ENCODE data around the gene SORBS1. TPM values are rescaled to one million over a fixed set of nuclear protein-coding genes. Genes with fewer than 3 reads are reported as not detected.

SORBS1 gene
- total and polyA plus RNA-seq, 2 donors (not counting 1 experiment from before 2014, with no cell fraction given) = 0.21 to 1.5 TPM

DNA sequence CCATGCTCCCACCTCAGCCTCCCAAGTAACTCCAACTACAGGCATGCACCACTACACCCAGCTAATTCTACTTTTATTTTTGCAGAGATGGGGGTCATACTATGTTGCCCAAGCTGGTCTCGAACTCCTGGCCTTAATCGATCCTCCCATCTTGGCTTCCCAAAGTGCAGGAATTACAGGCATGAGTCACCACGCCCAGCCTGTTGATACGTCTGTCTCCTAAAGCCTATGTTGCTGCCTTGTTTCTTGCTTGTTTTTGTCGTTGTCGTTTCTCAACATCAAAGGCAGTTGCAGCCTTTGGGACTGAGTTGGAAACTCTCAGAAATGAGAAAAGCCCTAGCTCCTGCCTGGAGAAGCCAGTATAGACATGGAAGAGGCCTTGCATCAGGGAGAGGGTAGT, 49.9 kb downstream of the SORBS1 start:
- Mint-ChIP-seq H3K27me3 (peaks cover 39% of the 10 kb centered on the region), H3K4me3 (no peak overlapping the region), H3K27ac (no peak overlapping the region), H3K4me1 (no peaks in the 10 kb centered on the region), H3K9me3 (ENCODE audit: insufficient read depth) (no peaks in the 10 kb centered on the region)
- POLR2A ChIA-PET = no interaction called here
- no peaks in the 10 kb centered on the region for H3K4me1 ChIP-seq (ENCODE audit: control insufficient read depth in 2 of 2, insufficient read depth in 2 of 2, low read length in 2 of 2)
- no peaks in the 10 kb centered on the region for H3K79me2 ChIP-seq (ENCODE audit: control insufficient read depth, insufficient read depth, low read length)
- H3K27ac ChIP-seq (ENCODE audit: low read length in 2 of 2) = no peak overlapping the region
- DNase-seq = no peak
- no peaks in the 10 kb centered on the region for H3K36me3 ChIP-seq (replicated peaks in 1 of 2; ENCODE audit: control extremely low read depth in 1 of 2, control insufficient read depth in 1 of 2, extremely low read depth in 1 of 2, insufficient read depth in 2 of 2, low read length in 1 of 2)
- H4K20me1 ChIP-seq (ENCODE audit: control insufficient read depth, insufficient read depth, low read length, poor library complexity, severe bottlenecking) = no peaks in the 10 kb centered on the region
- ATAC-seq (ENCODE audit: low read depth) = no peak
- H3K27me3 ChIP-seq (replicated peaks in 1 of 4; ENCODE audit: control extremely low read depth in 1 of 4, control insufficient read depth in 3 of 4, insufficient read depth in 4 of 4, low read length in 3 of 4) = peaks cover 0 to 5% (median 1%) of the 10 kb centered on the region in 4 experiments
- no peak overlapping the region for H3K4me2 ChIP-seq (replicated peaks; ENCODE audit: low read depth, low read length, poor library complexity, severe bottlenecking)
- no peak overlapping the region for H3K9ac ChIP-seq (ENCODE audit: low read length)
- WGBS (ENCODE audit: insufficient coverage) = 93% methylated on average over 6 of the region's 6 CpGs
- no peaks in the 10 kb centered on the region for H3K9me3 ChIP-seq (ENCODE audit: control extremely low read depth in 1 of 3, control insufficient read depth in 2 of 3, insufficient read depth in 1 of 3, low read length in 2 of 3)
- no peak overlapping the region for H3K4me3 ChIP-seq (ENCODE audit: control extremely low read depth in 1 of 5, extremely low read depth in 1 of 5, insufficient read depth in 1 of 5, low read depth in 2 of 5, low read length in 4 of 5)
- TF ChIP-seq, protein P1, sequence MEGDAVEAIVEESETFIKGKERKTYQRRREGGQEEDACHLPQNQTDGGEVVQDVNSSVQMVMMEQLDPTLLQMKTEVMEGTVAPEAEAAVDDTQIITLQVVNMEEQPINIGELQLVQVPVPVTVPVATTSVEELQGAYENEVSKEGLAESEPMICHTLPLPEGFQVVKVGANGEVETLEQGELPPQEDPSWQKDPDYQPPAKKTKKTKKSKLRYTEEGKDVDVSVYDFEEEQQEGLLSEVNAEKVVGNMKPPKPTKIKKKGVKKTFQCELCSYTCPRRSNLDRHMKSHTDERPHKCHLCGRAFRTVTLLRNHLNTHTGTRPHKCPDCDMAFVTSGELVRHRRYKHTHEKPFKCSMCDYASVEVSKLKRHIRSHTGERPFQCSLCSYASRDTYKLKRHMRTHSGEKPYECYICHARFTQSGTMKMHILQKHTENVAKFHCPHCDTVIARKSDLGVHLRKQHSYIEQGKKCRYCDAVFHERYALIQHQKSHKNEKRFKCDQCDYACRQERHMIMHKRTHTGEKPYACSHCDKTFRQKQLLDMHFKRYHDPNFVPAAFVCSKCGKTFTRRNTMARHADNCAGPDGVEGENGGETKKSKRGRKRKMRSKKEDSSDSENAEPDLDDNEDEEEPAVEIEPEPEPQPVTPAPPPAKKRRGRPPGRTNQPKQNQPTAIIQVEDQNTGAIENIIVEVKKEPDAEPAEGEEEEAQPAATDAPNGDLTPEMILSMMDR (IDR thresholded peaks at IDR 0.05) = no peak
- no peak for TF ChIP-seq EZH2 (IDR thresholded peaks at IDR 0.05; ENCODE audit: borderline replicate concordance, insufficient read depth, low read depth, low read length, poor library complexity, severe bottlenecking)
- CTCF ChIA-PET = no interaction called here
- no peak overlapping the region for H2AFZ ChIP-seq (ENCODE audit: insufficient read depth, low read depth, low read length, poor library complexity, severe bottlenecking)
- intact Hi-C loops (cut with micrococcal nuclease) = no loop called here

DNA sequence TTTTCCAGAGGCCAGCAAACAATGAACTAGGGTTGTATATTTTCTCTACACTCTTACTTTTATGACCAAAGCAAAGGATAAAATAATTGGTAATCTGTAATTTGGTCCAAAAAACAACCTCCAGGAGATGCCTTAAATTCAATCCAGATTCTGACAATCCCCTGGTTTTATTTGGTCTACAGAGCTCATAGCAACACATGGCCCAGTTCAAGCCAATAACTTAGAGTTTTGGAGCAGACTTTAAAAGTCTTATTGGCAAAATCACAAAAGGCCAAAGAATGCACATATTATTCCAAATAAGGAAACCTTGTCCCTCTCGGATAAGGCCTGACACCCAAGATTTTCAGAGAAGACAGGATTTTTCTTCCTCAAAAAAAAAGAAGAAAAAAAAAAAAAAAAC, 51.9 kb downstream of the SORBS1 start:
- Histone ChIP-seq H3K9ac (ENCODE audit: low read length) (no peak overlapping the region), H3K4me3 (ENCODE audit: control extremely low read depth in 1 of 5, extremely low read depth in 1 of 5, insufficient read depth in 1 of 5, low read depth in 2 of 5, low read length in 4 of 5) (no peak overlapping the region), H3K4me2 (replicated peaks; ENCODE audit: low read depth, low read length, poor library complexity, severe bottlenecking) (no peak overlapping the region), H3K36me3 (replicated peaks in 1 of 2; ENCODE audit: control extremely low read depth in 1 of 2, control insufficient read depth in 1 of 2, extremely low read depth in 1 of 2, insufficient read depth in 2 of 2, low read length in 1 of 2) (no peaks in the 10 kb centered on the region), H3K4me1 (ENCODE audit: control insufficient read depth in 2 of 2, insufficient read depth in 2 of 2, low read length in 2 of 2) (no peaks in the 10 kb centered on the region), H3K27ac (ENCODE audit: low read length in 2 of 2) (no peak overlapping the region), H2AFZ (ENCODE audit: insufficient read depth, low read depth, low read length, poor library complexity, severe bottlenecking) (no peak overlapping the region), H3K79me2 (ENCODE audit: control insufficient read depth, insufficient read depth, low read length) (no peaks in the 10 kb centered on the region), H3K9me3 (ENCODE audit: control extremely low read depth in 1 of 3, control insufficient read depth in 2 of 3, insufficient read depth in 1 of 3, low read length in 2 of 3) (no peaks in the 10 kb centered on the region), H4K20me1 (ENCODE audit: control insufficient read depth, insufficient read depth, low read length, poor library complexity, severe bottlenecking) (no peaks in the 10 kb centered on the region), H3K27me3 (replicated peaks in 1 of 4; ENCODE audit: control extremely low read depth in 1 of 4, control insufficient read depth in 3 of 4, insufficient read depth in 4 of 4, low read length in 3 of 4) (peaks cover 0 to 5% (median 0%) of the 10 kb centered on the region in 4 experiments)
- ChIA-PET POLR2A (interaction anchor here (0.7 kb wide), 1 partner anchor 428 kb away, joined by 3 read pairs; no protein-coding TSS in a partner anchor), CTCF (no interaction called here)
- WGBS (ENCODE audit: insufficient coverage) = no CpG with 5 or more reads among the region's 1 CpG
- TF ChIP-seq, protein P1 (IDR thresholded peaks at IDR 0.05) = no peak
- no peak for TF ChIP-seq EZH2 (IDR thresholded peaks at IDR 0.05; ENCODE audit: borderline replicate concordance, insufficient read depth, low read depth, low read length, poor library complexity, severe bottlenecking)
- H3K9me3 Mint-ChIP-seq (ENCODE audit: insufficient read depth) = no peaks in the 10 kb centered on the region
- peaks cover 33% of the 10 kb centered on the region for H3K27me3 Mint-ChIP-seq
- intact Hi-C loops (cut with micrococcal nuclease) = no loop called here
- no peaks in the 10 kb centered on the region for H3K4me1 Mint-ChIP-seq
- no peak for ATAC-seq (ENCODE audit: low read depth)
- DNase-seq = no peak
- H3K27ac Mint-ChIP-seq = no peak overlapping the region
- no peak overlapping the region for H3K4me3 Mint-ChIP-seq
